ENCODE results near the gene OBI1. TPM values are rescaled to one million over a fixed set of nuclear protein-coding genes. Genes with fewer than 3 reads are reported as not detected.

The OBI1 gene
- total RNA-seq, 3 donors from 2014 or later, result 5.2 to 8.1 (median 5.9) TPM

DNA sequence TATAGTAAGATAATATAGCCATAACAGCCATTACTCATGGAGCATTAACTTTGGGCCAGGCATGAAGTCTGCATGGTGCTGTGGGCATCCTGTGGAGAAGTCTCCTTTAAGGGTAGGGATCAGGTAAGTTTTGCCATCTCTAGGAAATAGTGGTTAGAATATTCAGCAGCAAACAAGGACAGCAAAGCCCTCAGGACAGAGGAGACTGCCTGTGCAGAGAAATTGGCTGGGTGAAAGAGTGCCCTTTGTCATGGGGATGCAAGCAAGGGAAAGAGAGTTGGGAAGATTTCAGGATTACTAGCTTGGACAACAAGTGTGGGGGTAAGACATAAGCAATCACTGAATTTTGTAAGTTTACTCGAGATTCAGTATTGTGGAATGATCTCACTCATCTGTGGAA is 15.7 kb upstream of the OBI1 start:
- H3K36me3 ChIP-seq (ENCODE audit: low read depth), result no peaks in the 10 kb centered on the region
- intact Hi-C loops (cut with DNase I, micrococcal nuclease), result no loop called here
- TF ChIP-seq, protein P1, sequence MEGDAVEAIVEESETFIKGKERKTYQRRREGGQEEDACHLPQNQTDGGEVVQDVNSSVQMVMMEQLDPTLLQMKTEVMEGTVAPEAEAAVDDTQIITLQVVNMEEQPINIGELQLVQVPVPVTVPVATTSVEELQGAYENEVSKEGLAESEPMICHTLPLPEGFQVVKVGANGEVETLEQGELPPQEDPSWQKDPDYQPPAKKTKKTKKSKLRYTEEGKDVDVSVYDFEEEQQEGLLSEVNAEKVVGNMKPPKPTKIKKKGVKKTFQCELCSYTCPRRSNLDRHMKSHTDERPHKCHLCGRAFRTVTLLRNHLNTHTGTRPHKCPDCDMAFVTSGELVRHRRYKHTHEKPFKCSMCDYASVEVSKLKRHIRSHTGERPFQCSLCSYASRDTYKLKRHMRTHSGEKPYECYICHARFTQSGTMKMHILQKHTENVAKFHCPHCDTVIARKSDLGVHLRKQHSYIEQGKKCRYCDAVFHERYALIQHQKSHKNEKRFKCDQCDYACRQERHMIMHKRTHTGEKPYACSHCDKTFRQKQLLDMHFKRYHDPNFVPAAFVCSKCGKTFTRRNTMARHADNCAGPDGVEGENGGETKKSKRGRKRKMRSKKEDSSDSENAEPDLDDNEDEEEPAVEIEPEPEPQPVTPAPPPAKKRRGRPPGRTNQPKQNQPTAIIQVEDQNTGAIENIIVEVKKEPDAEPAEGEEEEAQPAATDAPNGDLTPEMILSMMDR (IDR thresholded peaks at IDR 0.05), result no peak
- H3K4me1 ChIP-seq (ENCODE audit: low read depth), result no peaks in the 10 kb centered on the region
- no peak for ATAC-seq
- H3K4me3 ChIP-seq, result no peak overlapping the region
- no peaks in the 10 kb centered on the region for H3K9me3 ChIP-seq
- DNase-seq, result no peak

DNA sequence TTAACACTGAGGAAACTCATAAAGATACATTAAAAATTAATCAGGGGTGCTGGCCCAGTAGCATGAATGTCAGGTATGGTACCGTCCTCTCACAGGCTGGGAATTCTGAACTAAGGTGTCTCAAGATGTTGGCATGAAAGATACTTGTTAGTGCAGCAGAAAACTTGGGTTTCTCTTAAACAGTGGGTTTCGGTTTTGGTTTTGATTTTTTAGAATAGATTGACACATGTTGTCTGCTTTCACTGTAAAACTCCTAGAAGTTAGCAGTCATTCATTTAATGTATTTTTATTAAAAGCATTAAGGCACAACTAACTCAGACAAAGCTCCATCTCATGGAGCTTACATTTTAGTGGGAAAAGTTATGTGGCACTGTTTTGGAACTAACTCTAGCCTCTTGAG is 3.5 kb upstream of the OBI1 start:
- TF ChIP-seq, protein P1 (IDR thresholded peaks at IDR 0.05), result no peak
- Histone ChIP-seq H3K4me3 (no peak overlapping the region), H3K36me3 (ENCODE audit: low read depth) (no peaks in the 10 kb centered on the region), H3K9me3 (no peaks in the 10 kb centered on the region), H3K4me1 (ENCODE audit: low read depth) (peaks cover 8% of the 10 kb centered on the region)
- intact Hi-C loops (cut with DNase I, micrococcal nuclease), result no loop called here
- ATAC-seq (no peak), DNase-seq (no peak)

DNA sequence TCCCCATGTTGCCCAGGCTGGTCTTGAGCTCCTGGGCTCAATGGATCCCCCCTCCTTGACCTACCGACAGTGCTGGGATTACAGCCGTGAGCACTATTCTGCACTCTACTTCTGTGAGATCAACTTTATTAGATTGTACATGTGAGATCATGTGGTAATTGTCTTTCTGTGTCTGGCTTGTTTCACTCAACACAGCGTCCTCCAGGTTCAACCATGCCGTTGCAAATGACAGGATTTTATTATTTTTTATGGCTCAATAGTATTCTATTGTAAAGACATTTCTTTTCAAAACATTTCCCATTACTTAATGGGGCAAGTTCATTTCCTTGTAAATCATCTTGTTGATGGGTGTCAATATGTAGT is 1.5 kb upstream of the OBI1 start:
- peaks cover 9% of the 10 kb centered on the region for H3K4me1 ChIP-seq (ENCODE audit: low read depth)
- no peak for ATAC-seq
- TF ChIP-seq, protein P1 (IDR thresholded peaks at IDR 0.05), result no peak
- H3K36me3 ChIP-seq (ENCODE audit: low read depth), result no peaks in the 10 kb centered on the region
- intact Hi-C loops (cut with DNase I, micrococcal nuclease), result no loop called here
- no peaks in the 10 kb centered on the region for H3K9me3 ChIP-seq
- no peak overlapping the region for H3K4me3 ChIP-seq
- DNase-seq, result no peak

DNA sequence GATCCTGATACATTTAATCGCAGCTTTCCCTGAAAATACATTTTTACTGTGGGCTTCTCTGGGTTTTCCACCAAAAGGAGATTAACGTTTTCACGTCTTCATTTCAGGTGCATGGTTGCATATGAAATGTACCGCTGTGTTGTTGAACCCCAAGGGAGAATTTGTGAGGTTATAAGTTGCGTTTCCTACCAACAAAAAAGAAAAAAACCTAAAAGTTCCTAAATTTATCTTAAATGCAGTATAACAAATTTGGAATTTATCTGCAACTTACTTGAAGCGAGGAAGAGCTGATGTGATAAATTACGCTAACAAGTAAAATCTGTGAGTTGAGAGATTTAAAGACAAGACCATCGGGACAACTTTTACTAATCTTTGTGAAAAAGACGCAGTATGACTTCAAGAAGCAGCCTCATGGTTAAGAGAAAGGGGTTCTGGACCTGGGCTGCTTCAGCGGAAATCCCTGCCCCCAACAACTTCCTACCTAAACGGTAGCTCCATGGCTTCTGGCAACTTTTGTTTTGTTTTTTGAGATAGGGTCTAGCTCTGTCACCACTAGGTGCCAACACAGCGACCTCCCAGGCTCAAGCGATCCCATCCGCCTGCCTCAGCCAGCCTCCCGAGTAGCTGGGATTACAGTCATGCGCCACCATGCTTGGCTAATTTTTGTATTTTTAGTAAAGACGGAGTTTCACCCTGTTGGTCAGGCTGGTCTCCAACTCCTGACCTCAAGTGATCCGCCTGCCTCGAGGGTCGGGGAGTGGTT is 958 bp upstream of the OBI1 start:
- Histone ChIP-seq H3K4me3 (no peak overlapping the region), H3K4me1 (ENCODE audit: low read depth) (peaks cover 9% of the 10 kb centered on the region), H3K9me3 (no peaks in the 10 kb centered on the region), H3K36me3 (ENCODE audit: low read depth) (no peaks in the 10 kb centered on the region)
- DNase-seq, result peak in 1 of 3 donors; percentile 23
- intact Hi-C loops (cut with DNase I, micrococcal nuclease), result no loop called here
- TF ChIP-seq, protein P1 (IDR thresholded peaks at IDR 0.05), result no peak
- no peak for ATAC-seq

DNA sequence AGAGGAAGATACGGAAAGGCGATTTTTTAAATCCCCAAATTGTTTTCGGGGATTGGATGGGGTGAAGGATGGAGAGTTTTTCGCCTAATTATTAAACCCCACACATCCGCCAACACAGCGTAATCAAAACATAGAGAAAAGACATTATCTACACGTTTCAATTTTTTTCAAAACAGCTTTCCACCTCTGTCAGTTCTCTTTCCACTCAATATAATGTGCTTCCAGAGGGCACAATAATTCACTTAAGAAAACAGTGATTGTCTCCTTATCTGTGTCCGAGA is 435 bp upstream of the OBI1 start:
- Histone ChIP-seq H3K36me3 (ENCODE audit: low read depth) (no peaks in the 10 kb centered on the region), H3K4me3 (peak overlapping the region; percentile 85), H3K4me1 (ENCODE audit: low read depth) (peaks cover 9% of the 10 kb centered on the region), H3K9me3 (no peaks in the 10 kb centered on the region)
- TF ChIP-seq, protein P1 (IDR thresholded peaks at IDR 0.05), result no peak
- intact Hi-C loops (cut with DNase I, micrococcal nuclease), result no loop called here
- ATAC-seq (no peak), DNase-seq (no peak)
